ENCODE results near the gene RPA4. TPM values are rescaled to one million over a fixed set of nuclear protein-coding genes. Genes with fewer than 3 reads are reported as not detected.
"Not testable (repeated sequence)": the region's sequence is repeated elsewhere in the genome, so short reads cannot be mapped to it uniquely, and the experiment has no call there.

Gene RPA4
- total RNA-seq, 1 donor from 2014 or later = not detected

- no peak for DNase-seq (ENCODE audit: low read depth)
- TF ChIP-seq, protein P1, sequence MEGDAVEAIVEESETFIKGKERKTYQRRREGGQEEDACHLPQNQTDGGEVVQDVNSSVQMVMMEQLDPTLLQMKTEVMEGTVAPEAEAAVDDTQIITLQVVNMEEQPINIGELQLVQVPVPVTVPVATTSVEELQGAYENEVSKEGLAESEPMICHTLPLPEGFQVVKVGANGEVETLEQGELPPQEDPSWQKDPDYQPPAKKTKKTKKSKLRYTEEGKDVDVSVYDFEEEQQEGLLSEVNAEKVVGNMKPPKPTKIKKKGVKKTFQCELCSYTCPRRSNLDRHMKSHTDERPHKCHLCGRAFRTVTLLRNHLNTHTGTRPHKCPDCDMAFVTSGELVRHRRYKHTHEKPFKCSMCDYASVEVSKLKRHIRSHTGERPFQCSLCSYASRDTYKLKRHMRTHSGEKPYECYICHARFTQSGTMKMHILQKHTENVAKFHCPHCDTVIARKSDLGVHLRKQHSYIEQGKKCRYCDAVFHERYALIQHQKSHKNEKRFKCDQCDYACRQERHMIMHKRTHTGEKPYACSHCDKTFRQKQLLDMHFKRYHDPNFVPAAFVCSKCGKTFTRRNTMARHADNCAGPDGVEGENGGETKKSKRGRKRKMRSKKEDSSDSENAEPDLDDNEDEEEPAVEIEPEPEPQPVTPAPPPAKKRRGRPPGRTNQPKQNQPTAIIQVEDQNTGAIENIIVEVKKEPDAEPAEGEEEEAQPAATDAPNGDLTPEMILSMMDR (conservative IDR thresholded peaks at IDR 0.05; ENCODE audit: low read depth, low read length) = peak; percentile 55
Observed at GRCh38 chrX:96843566-96843965, 40.1 kb upstream of the RPA4 start.

GRCh38 chrX:96846841-96847240 is 36.9 kb upstream of the RPA4 start:
- no peak overlapping the region for H3K4me3 ChIP-seq (ENCODE audit: low read depth, low read length)
- DNase-seq (ENCODE audit: low read depth) = no peak
- TF ChIP-seq, protein P1 (conservative IDR thresholded peaks at IDR 0.05; ENCODE audit: low read depth, low read length) = no peak

More at GRCh38 chrX:96843566-96843965, 40.1 kb upstream of the RPA4 start:
- no peak overlapping the region for H3K4me3 ChIP-seq (ENCODE audit: low read depth, low read length)

GRCh38 chrX:96859422-96859821 is 24.3 kb upstream of the RPA4 start:
- H3K4me3 ChIP-seq (ENCODE audit: low read depth, low read length); DNase-seq (ENCODE audit: low read depth): not testable (repeated sequence)

DNA sequence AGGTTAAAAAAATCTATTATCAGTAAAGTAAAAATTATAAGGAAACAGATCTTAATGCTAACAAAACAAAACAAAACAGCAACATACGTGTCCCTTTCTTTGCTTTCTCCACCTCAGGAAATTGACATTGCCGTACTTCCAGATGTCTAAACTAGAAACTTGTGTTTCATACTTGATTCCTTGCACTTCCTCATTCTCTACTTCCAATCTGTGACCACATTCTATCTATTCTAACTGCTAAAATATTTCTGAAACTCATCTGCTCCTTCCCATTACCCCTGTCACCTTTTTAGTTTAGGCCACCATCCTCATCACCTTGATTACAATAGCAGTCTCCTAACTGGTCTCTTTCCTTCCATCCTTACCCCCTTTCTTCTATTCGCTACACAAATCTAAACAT is 22.5 kb upstream of the RPA4 start:
- no peak overlapping the region for H3K4me3 ChIP-seq (ENCODE audit: low read depth, low read length)
- TF ChIP-seq, protein P1 (conservative IDR thresholded peaks at IDR 0.05; ENCODE audit: low read depth, low read length) = no peak
- DNase-seq (ENCODE audit: low read depth) = no peak

DNA sequence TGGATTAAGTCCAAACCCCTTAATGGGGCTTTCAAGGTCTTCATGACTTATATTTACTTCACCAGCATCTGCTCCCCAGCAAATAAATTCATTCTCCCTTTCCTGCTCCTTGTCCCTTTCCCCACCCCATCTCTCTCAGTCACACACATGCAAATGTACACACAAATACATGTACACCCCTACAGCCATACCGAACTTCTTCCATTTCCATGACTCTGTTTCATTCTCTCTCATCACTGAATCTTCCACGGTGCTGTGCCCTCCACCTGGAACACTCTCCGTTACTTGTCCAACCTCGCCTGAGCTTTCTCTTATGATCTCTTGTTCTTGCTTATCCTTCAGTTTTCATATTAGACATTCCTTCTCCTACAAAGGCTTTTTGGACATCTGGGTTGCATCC is 22.0 kb upstream of the RPA4 start:
- DNase-seq (ENCODE audit: low read depth) = no peak
- no peak overlapping the region for H3K4me3 ChIP-seq (ENCODE audit: low read depth, low read length)
- TF ChIP-seq, protein P1 (conservative IDR thresholded peaks at IDR 0.05; ENCODE audit: low read depth, low read length) = no peak

DNA sequence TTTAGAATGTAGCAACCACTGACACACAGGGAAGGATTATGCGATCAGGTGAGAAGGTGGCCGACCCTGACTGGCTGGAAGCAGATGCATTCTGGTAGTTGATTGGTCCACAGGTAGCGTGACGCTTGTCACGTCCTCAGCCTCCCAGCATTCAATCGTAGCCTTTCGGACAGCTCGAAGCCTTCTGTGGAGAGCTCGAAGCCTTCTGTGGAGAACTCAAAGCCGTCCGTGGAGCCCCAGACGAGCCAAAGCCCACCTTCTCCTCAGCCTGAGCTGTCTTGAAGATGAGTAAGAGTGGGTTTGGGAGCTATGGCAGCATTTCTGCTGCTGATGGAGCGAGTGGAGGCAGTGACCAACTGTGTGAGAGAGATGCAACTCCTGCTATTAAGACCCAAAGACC is 319 bp downstream of the RPA4 start:
- TF ChIP-seq, protein P1 (conservative IDR thresholded peaks at IDR 0.05; ENCODE audit: low read depth, low read length) = no peak
- no peak for DNase-seq (ENCODE audit: low read depth)
- H3K4me3 ChIP-seq (ENCODE audit: low read depth, low read length) = no peak overlapping the region

DNA sequence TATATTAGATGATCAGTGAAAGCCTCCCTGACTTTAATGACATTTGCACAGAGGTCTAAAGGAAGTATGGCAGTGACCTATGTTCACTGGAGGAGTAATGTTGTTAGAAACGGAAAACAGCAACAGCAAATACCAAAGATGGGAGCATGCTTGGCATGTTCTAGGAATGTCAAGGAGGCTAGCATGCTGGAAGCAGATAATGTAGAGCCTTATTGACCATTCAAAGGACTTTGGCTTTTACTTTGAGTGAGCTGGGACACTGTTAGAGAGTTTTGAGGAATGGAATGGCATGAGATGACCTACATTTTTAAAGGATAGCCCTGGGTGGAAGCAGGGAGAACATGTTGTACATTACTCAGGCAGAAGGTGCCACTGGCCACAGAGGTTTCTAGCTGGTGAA is 6.0 kb downstream of the RPA4 start:
- H3K4me3 ChIP-seq (ENCODE audit: low read depth, low read length) = no peak overlapping the region
- TF ChIP-seq, protein P1 (conservative IDR thresholded peaks at IDR 0.05; ENCODE audit: low read depth, low read length) = no peak
- DNase-seq (ENCODE audit: low read depth) = no peak

- no peak overlapping the region for H3K4me3 ChIP-seq (ENCODE audit: low read depth, low read length)
- DNase-seq (ENCODE audit: low read depth) = no peak
- TF ChIP-seq, protein P1 (conservative IDR thresholded peaks at IDR 0.05; ENCODE audit: low read depth, low read length) = no peak
Observed at GRCh38 chrX:96906741-96907140, 23.0 kb downstream of the RPA4 start.
